Upper lobe of left lung (tissue), 4 donors: ENCODE data around the gene SLC12A7.

ENCODE experiments used
- POLR2A ChIP-seq, 4 donors: fragments of 450-650 bp; IDR thresholded peaks; one replicate each; pipeline ENCODE4 v1.5.1; 2016 to 2017; ENCODE audit warnings: antibody characterized with exemption in 4 of 4, mild to moderate bottlenecking in 2 of 4
- POLR2AphosphoS5 ChIP-seq, 2 donors: sonication (generic); formaldehyde crosslinking; IDR thresholded peaks; one replicate each; pipeline ENCODE4 v1.5.1; 2017; ENCODE audit warnings: antibody characterized with exemption in 2 of 2
- TF ChIP-seq, protein P1 (sequence below), 6 experiments: fragments of 450-650 bp in 4 of 6; fragments of 200-600 bp in 2 of 6; sonication (generic) in 2 of 6; IDR thresholded peaks; one replicate each; pipeline ENCODE4 v1.5.1; 2016 to 2019; ENCODE audit warnings: antibody characterized with exemption in 6 of 6

- no peak for TF ChIP-seq POLR2A (IDR thresholded peaks at IDR 0.05)
- TF ChIP-seq, protein P1, sequence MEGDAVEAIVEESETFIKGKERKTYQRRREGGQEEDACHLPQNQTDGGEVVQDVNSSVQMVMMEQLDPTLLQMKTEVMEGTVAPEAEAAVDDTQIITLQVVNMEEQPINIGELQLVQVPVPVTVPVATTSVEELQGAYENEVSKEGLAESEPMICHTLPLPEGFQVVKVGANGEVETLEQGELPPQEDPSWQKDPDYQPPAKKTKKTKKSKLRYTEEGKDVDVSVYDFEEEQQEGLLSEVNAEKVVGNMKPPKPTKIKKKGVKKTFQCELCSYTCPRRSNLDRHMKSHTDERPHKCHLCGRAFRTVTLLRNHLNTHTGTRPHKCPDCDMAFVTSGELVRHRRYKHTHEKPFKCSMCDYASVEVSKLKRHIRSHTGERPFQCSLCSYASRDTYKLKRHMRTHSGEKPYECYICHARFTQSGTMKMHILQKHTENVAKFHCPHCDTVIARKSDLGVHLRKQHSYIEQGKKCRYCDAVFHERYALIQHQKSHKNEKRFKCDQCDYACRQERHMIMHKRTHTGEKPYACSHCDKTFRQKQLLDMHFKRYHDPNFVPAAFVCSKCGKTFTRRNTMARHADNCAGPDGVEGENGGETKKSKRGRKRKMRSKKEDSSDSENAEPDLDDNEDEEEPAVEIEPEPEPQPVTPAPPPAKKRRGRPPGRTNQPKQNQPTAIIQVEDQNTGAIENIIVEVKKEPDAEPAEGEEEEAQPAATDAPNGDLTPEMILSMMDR (IDR thresholded peaks at IDR 0.05), result no peak
- no peak for TF ChIP-seq POLR2AphosphoS5 (IDR thresholded peaks at IDR 0.05)
Measured at GRCh38 chr5:1016036-1016435, 95.8 kb downstream of the SLC12A7 start.
